ENCODE data around the gene QRICH1.

DNA sequence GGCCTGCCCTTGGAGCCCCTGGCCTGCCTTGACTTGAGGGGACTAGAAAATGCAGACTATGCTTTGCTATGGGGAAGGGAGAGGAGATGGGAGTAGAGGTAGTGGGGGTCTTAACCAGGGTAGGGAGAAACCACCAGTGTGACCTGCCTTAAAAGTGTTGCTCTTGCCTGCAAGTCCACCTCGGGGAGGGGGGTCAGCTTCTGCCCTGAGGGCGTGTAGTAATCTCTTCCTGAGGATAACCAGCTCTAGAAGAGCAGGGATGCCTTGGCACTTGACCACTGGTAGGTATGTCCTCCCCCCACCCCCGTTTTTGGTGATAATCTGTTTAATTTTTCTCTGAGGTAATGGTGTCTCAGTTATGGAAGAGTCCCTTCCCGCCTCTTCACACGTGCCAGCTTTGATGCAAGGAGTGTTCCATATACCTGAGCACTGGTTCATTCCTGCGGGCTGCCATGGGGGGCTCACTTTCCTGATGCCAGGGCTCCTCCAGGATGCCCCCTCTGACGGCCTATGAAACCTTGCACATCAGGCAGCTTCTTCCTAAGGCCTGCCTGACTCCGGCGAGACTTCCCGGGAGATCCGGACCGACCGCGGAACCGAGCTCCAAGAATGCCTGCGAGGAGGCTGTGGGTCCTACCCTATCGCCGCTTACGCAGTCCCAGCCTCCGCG lies 104.6 kb downstream of the QRICH1 start:
- TF ChIP-seq CTCF (IDR thresholded peaks at IDR 0.05), result no peak
- no peak for TF ChIP-seq POLR2A (IDR thresholded peaks at IDR 0.05)

Data from uterus (tissue), 2 donors.